Measurements from ENCODE around the gene NANP. TPM values are rescaled to one million over a fixed set of nuclear protein-coding genes. Genes with fewer than 3 reads are reported as not detected.

The NANP gene
- total and polyA plus RNA-seq, 10 donors: 1.2 to 6.1 (median 3.2) TPM

DNA sequence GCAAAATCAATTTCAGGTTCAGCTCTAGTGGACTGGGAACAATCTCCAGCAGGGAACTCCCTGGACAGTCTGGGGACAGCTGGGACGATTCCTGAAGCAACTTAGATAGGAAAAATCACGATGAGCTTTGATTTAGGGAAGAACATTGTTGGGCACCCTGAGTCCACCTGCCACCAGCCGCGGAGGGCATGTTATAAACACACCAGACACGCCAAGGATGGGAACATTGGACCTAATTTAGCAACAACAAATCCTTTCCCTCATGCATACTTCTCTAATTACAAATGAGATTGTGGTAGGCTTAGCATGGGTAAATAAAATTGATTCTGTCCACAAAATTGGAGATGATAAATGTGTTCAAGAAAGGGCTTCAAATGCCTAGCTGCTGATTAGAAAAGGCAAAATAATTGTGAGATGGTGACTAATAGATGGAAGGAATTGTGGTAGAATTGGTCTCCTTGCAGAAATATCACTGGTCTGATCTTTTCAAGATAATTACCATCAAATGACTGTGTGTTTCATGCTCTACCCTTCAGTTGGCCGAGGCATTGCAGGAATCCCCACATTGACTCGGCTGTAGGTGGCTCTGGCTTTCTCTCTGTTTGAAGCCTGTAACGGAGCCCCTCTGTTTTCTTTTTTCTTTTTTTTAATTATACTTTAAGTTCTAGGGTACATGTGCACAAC, 6.1 kb upstream of the NANP start:
- Histone ChIP-seq H3K27ac (no peak overlapping the region), H3K27me3 (replicated peaks in 1 of 7) (no peaks in the 10 kb centered on the region), H3K36me3 (peaks cover 0 to 6% (median 0%) of the 10 kb centered on the region in 6 donors), H3K4me3 (no peak overlapping the region), H3K4me1 (peaks cover 0 to 12% (median under 1%) of the 10 kb centered on the region in 6 donors), H3K9me3 (peaks cover 0 to 18% (median 6%) of the 10 kb centered on the region in 8 donors)
- intact Hi-C loops (cut with DNase I; ENCODE audit: low total_unique reads): no loop called here
- TF ChIP-seq, protein P1, sequence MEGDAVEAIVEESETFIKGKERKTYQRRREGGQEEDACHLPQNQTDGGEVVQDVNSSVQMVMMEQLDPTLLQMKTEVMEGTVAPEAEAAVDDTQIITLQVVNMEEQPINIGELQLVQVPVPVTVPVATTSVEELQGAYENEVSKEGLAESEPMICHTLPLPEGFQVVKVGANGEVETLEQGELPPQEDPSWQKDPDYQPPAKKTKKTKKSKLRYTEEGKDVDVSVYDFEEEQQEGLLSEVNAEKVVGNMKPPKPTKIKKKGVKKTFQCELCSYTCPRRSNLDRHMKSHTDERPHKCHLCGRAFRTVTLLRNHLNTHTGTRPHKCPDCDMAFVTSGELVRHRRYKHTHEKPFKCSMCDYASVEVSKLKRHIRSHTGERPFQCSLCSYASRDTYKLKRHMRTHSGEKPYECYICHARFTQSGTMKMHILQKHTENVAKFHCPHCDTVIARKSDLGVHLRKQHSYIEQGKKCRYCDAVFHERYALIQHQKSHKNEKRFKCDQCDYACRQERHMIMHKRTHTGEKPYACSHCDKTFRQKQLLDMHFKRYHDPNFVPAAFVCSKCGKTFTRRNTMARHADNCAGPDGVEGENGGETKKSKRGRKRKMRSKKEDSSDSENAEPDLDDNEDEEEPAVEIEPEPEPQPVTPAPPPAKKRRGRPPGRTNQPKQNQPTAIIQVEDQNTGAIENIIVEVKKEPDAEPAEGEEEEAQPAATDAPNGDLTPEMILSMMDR (IDR thresholded peaks at IDR 0.05 in 8 of 11, conservative IDR thresholded peaks at IDR 0.05 in 3 of 11): no peak
- TF ChIP-seq POLR2A (IDR thresholded peaks at IDR 0.05) (no peak), POLR2AphosphoS5 (IDR thresholded peaks at IDR 0.05) (no peak)
- 86 to 96% (median 89%) methylated on average over 8 of the region's 8 CpGs for WGBS, 5 donors
- DNase-seq: no peak

DNA sequence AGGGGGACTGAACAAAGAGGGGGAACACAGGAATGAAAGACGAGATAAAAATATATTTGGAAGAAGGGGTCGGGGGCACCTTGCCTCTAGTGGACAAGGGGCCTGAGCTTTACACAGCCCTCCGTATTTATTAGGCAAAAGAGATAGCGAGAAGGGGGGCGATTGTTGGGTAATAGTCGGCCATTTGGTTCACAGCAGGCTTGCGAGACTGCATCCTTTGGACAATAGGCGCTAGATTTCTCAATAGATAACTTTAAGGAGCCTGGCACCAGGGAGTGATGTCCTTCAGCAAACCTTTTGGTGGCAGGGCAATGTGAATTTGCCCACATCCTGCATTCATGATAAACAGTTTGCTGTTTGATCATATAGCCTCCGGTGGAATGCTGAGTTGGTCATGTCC, 3.0 kb upstream of the NANP start:
- Histone ChIP-seq H3K36me3 (no peaks in the 10 kb centered on the region), H3K27me3 (replicated peaks in 1 of 7) (no peaks in the 10 kb centered on the region), H3K4me3 (no peak overlapping the region), H3K9me3 (peaks cover 0 to 18% (median 6%) of the 10 kb centered on the region in 8 donors), H3K27ac (no peak overlapping the region), H3K4me1 (peaks cover 6 to 29% (median 21%) of the 10 kb centered on the region in 6 donors)
- WGBS, 5 donors: 77 to 86% (median 82%) methylated on average over 9 of the region's 9 CpGs
- TF ChIP-seq POLR2A (IDR thresholded peaks at IDR 0.05): no peak
- intact Hi-C loops (cut with DNase I; ENCODE audit: low total_unique reads): no loop called here
- DNase-seq: no peak

DNA sequence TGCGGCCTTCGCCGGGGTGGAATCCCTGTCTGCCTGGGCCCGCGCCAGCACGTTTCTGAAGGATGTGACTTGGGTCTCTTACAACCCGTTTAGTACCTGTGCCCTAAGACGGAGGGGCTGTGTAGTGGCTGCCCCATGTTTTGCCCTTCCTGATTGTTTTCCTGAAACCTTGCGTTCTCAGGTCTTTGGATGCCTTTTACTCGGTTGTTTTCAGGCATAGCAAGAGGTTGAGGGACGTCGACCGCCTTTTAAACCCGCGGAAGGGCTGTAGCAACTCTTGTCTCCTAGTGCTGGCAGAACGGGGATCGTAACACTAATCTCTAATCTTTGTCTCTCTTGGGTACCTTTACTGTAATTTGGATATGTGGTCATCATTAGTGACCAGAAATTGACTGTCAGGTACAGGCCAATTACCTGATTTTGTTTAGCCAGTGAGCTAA, 706 bp upstream of the NANP start:
- 42 to 79% (median 44%) methylated on average over 10 to 17 of the region's 17 CpGs for WGBS, 5 donors
- Histone ChIP-seq H3K9me3 (peaks cover 0 to 12% (median 4%) of the 10 kb centered on the region in 8 donors), H3K27me3 (replicated peaks in 1 of 7) (no peaks in the 10 kb centered on the region), H3K27ac (peak overlapping the region; percentile 71 to 93 (median 90)), H3K4me1 (peaks cover 9 to 36% (median 21%) of the 10 kb centered on the region in 6 donors), H3K4me3 (peak overlapping the region; percentile 83 to 99 (median 93)), H3K36me3 (no peaks in the 10 kb centered on the region)
- intact Hi-C loops (cut with DNase I; ENCODE audit: low total_unique reads): loop anchor here (5.0 kb wide), 1 partner anchor 73 kb away; the partner anchor contains the start of gene ZNF337
- DNase-seq: no peak
- TF ChIP-seq POLR2AphosphoS5 (IDR thresholded peaks at IDR 0.05): no peak
- TF ChIP-seq, protein P1 (IDR thresholded peaks at IDR 0.05 in 8 of 11, conservative IDR thresholded peaks at IDR 0.05 in 3 of 11): no peak
- TF ChIP-seq POLR2A (IDR thresholded peaks at IDR 0.05): no peak

DNA sequence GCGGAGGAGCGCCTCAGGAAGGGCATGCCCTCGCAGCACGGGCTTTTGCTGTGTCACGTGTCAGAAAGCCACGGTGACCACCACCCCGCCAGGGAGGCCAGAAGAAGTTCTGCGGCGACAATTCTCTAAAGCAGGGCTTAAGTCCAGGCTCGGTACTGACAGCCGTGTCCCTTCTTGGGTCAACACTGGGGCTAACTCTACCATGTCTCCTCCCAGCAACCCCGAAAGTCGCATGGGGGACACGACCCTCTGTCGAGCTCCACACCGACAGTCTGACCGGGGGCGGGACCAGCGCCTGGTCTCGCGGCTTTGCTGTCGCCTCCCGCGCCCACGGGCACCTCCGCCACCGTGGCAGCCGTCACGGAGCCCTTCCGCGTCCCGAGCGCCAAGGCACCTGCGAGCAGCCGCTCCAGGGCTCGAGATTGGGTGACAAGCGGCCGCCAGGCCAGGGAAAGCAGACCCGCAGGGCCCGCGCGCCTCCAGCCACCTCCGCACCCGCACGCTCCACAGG, 534 bp downstream of the NANP start:
- WGBS, 5 donors: 0% methylated on average over 9 to 45 of the region's 45 CpGs
- peaks cover 0 to 11% (median 3%) of the 10 kb centered on the region in 8 donors for H3K9me3 ChIP-seq
- H3K36me3 ChIP-seq: no peaks in the 10 kb centered on the region
- H3K4me3 ChIP-seq: peak overlapping the region; percentile 83 to 99 (median 93)
- no peaks in the 10 kb centered on the region for H3K27me3 ChIP-seq (replicated peaks in 1 of 7)
- intact Hi-C loops (cut with DNase I; ENCODE audit: low total_unique reads): loop anchor here (5.0 kb wide), 1 partner anchor 74 kb away; the partner anchor contains the start of gene ZNF337
- H3K4me1 ChIP-seq: peaks cover 9 to 38% (median 21%) of the 10 kb centered on the region in 6 donors
- peak overlapping the region; percentile 71 to 93 (median 90) for H3K27ac ChIP-seq
- peak; percentile 87 for DNase-seq
- TF ChIP-seq POLR2A (IDR thresholded peaks at IDR 0.05) (no peak), POLR2AphosphoS5 (IDR thresholded peaks at IDR 0.05) (no peak)
- TF ChIP-seq, protein P1 (IDR thresholded peaks at IDR 0.05 in 8 of 11, conservative IDR thresholded peaks at IDR 0.05 in 3 of 11): no peak

Measured in spleen (tissue), 11 donors.